ENCODE results near the gene IFT57.

IFT57 gene

GRCh38 chr3:108215871-108216270 lies 6.4 kb downstream of the IFT57 start:
- TF ChIP-seq POLR2AphosphoS5 (IDR thresholded peaks at IDR 0.05; ENCODE audit: low read depth, low read length), result no peak
- no peak for TF ChIP-seq POLR2A (IDR thresholded peaks at IDR 0.05; ENCODE audit: low read depth, low read length)
- no peak for TF ChIP-seq TAF1 (IDR thresholded peaks at IDR 0.05; ENCODE audit: borderline replicate concordance, low read depth, low read length)
- DNase-seq (ENCODE audit: insufficient read length) (no peak), FAIRE-seq (no peak)

- DNase-seq (ENCODE audit: insufficient read length), result no peak
- TF ChIP-seq TAF1 (IDR thresholded peaks at IDR 0.05; ENCODE audit: borderline replicate concordance, low read depth, low read length), result no peak
- TF ChIP-seq POLR2AphosphoS5 (IDR thresholded peaks at IDR 0.05; ENCODE audit: low read depth, low read length), result no peak
- TF ChIP-seq POLR2A (IDR thresholded peaks at IDR 0.05; ENCODE audit: low read depth, low read length), result no peak
- peak; percentile 62 for FAIRE-seq
Measured at GRCh38 chr3:108209579-108209978, 12.6 kb downstream of the IFT57 start.

DNA sequence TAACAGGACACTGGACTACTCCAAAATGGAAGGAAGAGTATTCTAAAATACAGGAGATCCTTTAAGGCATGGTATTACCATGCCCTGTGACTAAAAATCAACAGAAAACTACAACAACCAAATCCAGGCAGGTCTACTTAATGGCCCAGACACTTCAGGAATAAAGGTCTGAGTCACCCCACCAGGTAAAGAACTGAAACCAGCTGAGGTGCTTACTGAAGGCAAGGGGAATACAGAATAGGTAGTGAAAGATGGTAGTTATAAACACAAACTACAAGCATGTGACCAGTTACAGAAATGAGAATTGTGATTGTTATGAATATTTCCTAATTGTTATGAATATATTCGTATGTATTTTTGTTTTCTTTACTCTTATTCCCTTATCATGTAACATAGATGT lies 13.4 kb downstream of the IFT57 start:
- FAIRE-seq (peak; percentile 92), DNase-seq (ENCODE audit: insufficient read length) (no peak)
- TF ChIP-seq POLR2A (IDR thresholded peaks at IDR 0.05; ENCODE audit: low read depth, low read length), result no peak
- no peak for TF ChIP-seq POLR2AphosphoS5 (IDR thresholded peaks at IDR 0.05; ENCODE audit: low read depth, low read length)
- no peak for TF ChIP-seq TAF1 (IDR thresholded peaks at IDR 0.05; ENCODE audit: borderline replicate concordance, low read depth, low read length)

GRCh38 chr3:108202834-108203233 lies 19.4 kb downstream of the IFT57 start:
- TF ChIP-seq POLR2AphosphoS5 (IDR thresholded peaks at IDR 0.05; ENCODE audit: low read depth, low read length) (no peak), POLR2A (IDR thresholded peaks at IDR 0.05; ENCODE audit: low read depth, low read length) (no peak), TAF1 (IDR thresholded peaks at IDR 0.05; ENCODE audit: borderline replicate concordance, low read depth, low read length) (no peak)
- FAIRE-seq, result no peak
- DNase-seq (ENCODE audit: insufficient read length), result no peak

DNA sequence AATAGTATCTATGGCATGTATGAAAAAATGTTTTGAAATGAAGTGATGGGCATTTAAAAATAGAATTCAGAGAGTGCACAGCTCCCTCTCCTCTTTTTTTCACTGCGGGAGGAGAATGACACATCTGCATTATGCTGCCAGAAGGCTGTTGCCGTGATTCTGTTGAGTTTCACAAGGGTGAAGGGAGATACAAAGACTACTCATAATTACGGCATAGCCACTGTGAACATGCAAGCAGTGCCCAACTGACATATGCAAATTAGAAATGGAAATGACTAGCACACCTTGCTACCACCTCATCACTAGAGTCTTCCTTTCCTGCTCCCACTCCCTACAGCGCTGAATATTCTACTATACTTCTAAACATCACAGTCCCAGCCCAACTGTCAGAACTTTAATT lies 20.1 kb downstream of the IFT57 start:
- FAIRE-seq, result peak; percentile 74
- no peak for TF ChIP-seq POLR2A (IDR thresholded peaks at IDR 0.05; ENCODE audit: low read depth, low read length)
- TF ChIP-seq POLR2AphosphoS5 (IDR thresholded peaks at IDR 0.05; ENCODE audit: low read depth, low read length), result no peak
- no peak for TF ChIP-seq TAF1 (IDR thresholded peaks at IDR 0.05; ENCODE audit: borderline replicate concordance, low read depth, low read length)
- no peak for DNase-seq (ENCODE audit: insufficient read length)

- FAIRE-seq (no peak), DNase-seq (ENCODE audit: insufficient read length) (no peak)
- TF ChIP-seq POLR2A (IDR thresholded peaks at IDR 0.05; ENCODE audit: low read depth, low read length) (no peak), POLR2AphosphoS5 (IDR thresholded peaks at IDR 0.05; ENCODE audit: low read depth, low read length) (no peak), TAF1 (IDR thresholded peaks at IDR 0.05; ENCODE audit: borderline replicate concordance, low read depth, low read length) (no peak)
Measured at GRCh38 chr3:108201258-108201657, 21.0 kb downstream of the IFT57 start.

DNA sequence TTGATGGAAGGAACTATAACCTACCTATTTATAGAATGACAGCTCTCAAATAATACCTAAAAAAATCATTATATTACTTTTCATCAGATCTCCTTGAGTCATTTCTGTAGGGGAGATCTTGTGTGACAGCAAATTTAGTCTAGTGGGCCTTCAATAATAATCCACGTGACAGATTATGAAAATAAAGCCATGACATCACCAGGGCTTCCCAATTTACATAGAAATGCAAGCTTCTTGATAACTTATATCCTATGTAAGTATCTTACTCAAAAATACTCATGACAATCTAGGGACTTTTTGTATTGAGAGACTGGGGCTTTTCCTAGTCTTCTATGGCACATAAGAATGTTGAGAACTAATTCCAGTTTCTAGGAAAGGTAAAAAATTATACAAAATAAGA lies 21.6 kb downstream of the IFT57 start:
- DNase-seq (ENCODE audit: insufficient read length) (no peak), FAIRE-seq (no peak)
- no peak for TF ChIP-seq POLR2A (IDR thresholded peaks at IDR 0.05; ENCODE audit: low read depth, low read length)
- no peak for TF ChIP-seq POLR2AphosphoS5 (IDR thresholded peaks at IDR 0.05; ENCODE audit: low read depth, low read length)
- no peak for TF ChIP-seq TAF1 (IDR thresholded peaks at IDR 0.05; ENCODE audit: borderline replicate concordance, low read depth, low read length)

- DNase-seq (ENCODE audit: insufficient read length) (no peak), FAIRE-seq (no peak)
- TF ChIP-seq POLR2AphosphoS5 (IDR thresholded peaks at IDR 0.05; ENCODE audit: low read depth, low read length) (no peak), TAF1 (IDR thresholded peaks at IDR 0.05; ENCODE audit: borderline replicate concordance, low read depth, low read length) (no peak)
Measured at GRCh38 chr3:108200024-108200423, 22.2 kb downstream of the IFT57 start.

DNA sequence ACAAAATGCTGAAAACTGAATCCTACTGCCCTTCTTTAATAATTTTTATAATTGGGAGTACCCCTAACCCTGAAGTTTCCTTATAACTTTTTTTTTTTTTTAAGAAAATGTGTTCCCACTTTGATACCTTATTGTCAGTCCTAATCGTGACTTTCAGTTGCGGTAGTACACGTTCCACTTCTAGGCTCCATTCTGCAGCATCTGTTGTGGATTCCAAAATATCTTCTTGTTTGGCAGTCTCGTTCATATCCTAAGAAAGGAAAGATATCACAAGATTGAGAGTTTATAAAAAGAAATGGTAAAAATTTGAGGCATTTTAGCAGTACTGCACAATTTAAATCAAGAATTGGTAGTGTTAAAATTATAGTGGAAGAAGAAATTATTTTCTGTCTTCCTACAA lies 30.8 kb downstream of the IFT57 start:
- FAIRE-seq (no peak), DNase-seq (ENCODE audit: insufficient read length) (no peak)
- TF ChIP-seq POLR2A (IDR thresholded peaks at IDR 0.05; ENCODE audit: low read depth, low read length) (no peak), TAF1 (IDR thresholded peaks at IDR 0.05; ENCODE audit: borderline replicate concordance, low read depth, low read length) (no peak), POLR2AphosphoS5 (IDR thresholded peaks at IDR 0.05; ENCODE audit: low read depth, low read length) (no peak)

DNA sequence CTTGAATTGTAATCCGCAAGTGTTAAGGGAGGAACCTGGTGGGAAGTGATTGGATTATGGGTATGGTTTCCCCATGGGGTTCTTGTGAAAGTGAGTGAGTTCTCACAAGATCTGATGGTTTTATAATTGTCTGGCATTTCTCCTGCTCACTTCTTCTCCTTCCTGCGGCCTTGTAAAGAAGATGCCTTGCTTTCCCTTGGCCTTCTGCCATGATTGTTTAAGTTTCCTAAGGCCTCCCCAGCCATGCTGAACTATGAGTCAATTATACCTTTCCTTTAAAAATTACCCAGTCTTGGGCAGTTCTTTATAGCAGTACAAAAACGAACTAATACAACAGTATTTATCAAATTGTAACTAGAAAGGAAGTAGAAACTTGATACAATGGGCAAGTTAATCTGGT lies 31.9 kb downstream of the IFT57 start:
- no peak for FAIRE-seq
- TF ChIP-seq POLR2AphosphoS5 (IDR thresholded peaks at IDR 0.05; ENCODE audit: low read depth, low read length) (no peak), TAF1 (IDR thresholded peaks at IDR 0.05; ENCODE audit: borderline replicate concordance, low read depth, low read length) (no peak), POLR2A (IDR thresholded peaks at IDR 0.05; ENCODE audit: low read depth, low read length) (no peak)
- no peak for DNase-seq (ENCODE audit: insufficient read length)

- no peak for FAIRE-seq
- DNase-seq (ENCODE audit: insufficient read length), result no peak
- TF ChIP-seq POLR2AphosphoS5 (IDR thresholded peaks at IDR 0.05; ENCODE audit: low read depth, low read length), result no peak
- TF ChIP-seq TAF1 (IDR thresholded peaks at IDR 0.05; ENCODE audit: borderline replicate concordance, low read depth, low read length), result no peak
- no peak for TF ChIP-seq POLR2A (IDR thresholded peaks at IDR 0.05; ENCODE audit: low read depth, low read length)
Measured at GRCh38 chr3:108189440-108189839, 32.8 kb downstream of the IFT57 start.

GRCh38 chr3:108185536-108185935 lies 36.7 kb downstream of the IFT57 start:
- TF ChIP-seq TAF1 (IDR thresholded peaks at IDR 0.05; ENCODE audit: borderline replicate concordance, low read depth, low read length) (no peak), POLR2A (IDR thresholded peaks at IDR 0.05; ENCODE audit: low read depth, low read length) (no peak), POLR2AphosphoS5 (IDR thresholded peaks at IDR 0.05; ENCODE audit: low read depth, low read length) (no peak)
- no peak for FAIRE-seq
- no peak for DNase-seq (ENCODE audit: insufficient read length)

- DNase-seq (ENCODE audit: insufficient read length) (no peak), FAIRE-seq (no peak)
- TF ChIP-seq TAF1 (IDR thresholded peaks at IDR 0.05; ENCODE audit: borderline replicate concordance, low read depth, low read length), result no peak
- no peak for TF ChIP-seq POLR2A (IDR thresholded peaks at IDR 0.05; ENCODE audit: low read depth, low read length)
- no peak for TF ChIP-seq POLR2AphosphoS5 (IDR thresholded peaks at IDR 0.05; ENCODE audit: low read depth, low read length)
Measured at GRCh38 chr3:108184824-108185223, 37.4 kb downstream of the IFT57 start.

Data from GM12892 (cell line).